ENCODE measurements around the gene FCRL5.
"Not testable (repeated sequence)": the region's sequence is repeated elsewhere in the genome, so short reads cannot be mapped to it uniquely, and the experiment has no call there.

FCRL5 gene

GRCh38 chr1:157487096-157487495 is 65.2 kb downstream of the FCRL5 start:
- DNase-seq (ENCODE audit: low spot score): no peak

- not testable (repeated sequence) for DNase-seq (ENCODE audit: low spot score)
These were observed 65.9 kb downstream of the FCRL5 start for GRCh38 chr1:157486400-157486799.

- no peak for DNase-seq (ENCODE audit: low spot score)
These were observed 66.5 kb downstream of the FCRL5 start for GRCh38 chr1:157485793-157486192.

GRCh38 chr1:157484573-157484972 is 67.7 kb downstream of the FCRL5 start:
- DNase-seq (ENCODE audit: low spot score): no peak

- no peak for DNase-seq (ENCODE audit: low spot score)
These were observed 68.7 kb downstream of the FCRL5 start for GRCh38 chr1:157483635-157484034.

- no peak for DNase-seq (ENCODE audit: low spot score)
These were observed 69.6 kb downstream of the FCRL5 start for GRCh38 chr1:157482717-157483116.

GRCh38 chr1:157482174-157482573 is 70.1 kb downstream of the FCRL5 start:
- no peak for DNase-seq (ENCODE audit: low spot score)

- DNase-seq (ENCODE audit: low spot score): no peak
These were observed 74.3 kb downstream of the FCRL5 start for GRCh38 chr1:157478030-157478429.

- no peak for DNase-seq (ENCODE audit: low spot score)
These were observed 74.9 kb downstream of the FCRL5 start for GRCh38 chr1:157477419-157477818.

- no peak for DNase-seq (ENCODE audit: low spot score)
These were observed 79.4 kb downstream of the FCRL5 start for GRCh38 chr1:157472959-157473358.

- DNase-seq (ENCODE audit: low spot score): no peak
These were observed 80.1 kb downstream of the FCRL5 start for GRCh38 chr1:157472056-157472701.

GRCh38 chr1:157471531-157471930 is 80.8 kb downstream of the FCRL5 start:
- no peak for DNase-seq (ENCODE audit: low spot score)

- no peak for DNase-seq (ENCODE audit: low spot score)
These were observed 82.3 kb downstream of the FCRL5 start for GRCh38 chr1:157469752-157470675.

GRCh38 chr1:157469300-157469699 is 83.0 kb downstream of the FCRL5 start:
- no peak for DNase-seq (ENCODE audit: low spot score)

- no peak for DNase-seq (ENCODE audit: low spot score)
These were observed 86.3 kb downstream of the FCRL5 start for GRCh38 chr1:157466011-157466410.
